ENCODE data around the gene TP53RK.

GRCh38 chr20:46710153-46710913 is 21.1 kb upstream of the TP53RK start:
- TF ChIP-seq, protein P1, sequence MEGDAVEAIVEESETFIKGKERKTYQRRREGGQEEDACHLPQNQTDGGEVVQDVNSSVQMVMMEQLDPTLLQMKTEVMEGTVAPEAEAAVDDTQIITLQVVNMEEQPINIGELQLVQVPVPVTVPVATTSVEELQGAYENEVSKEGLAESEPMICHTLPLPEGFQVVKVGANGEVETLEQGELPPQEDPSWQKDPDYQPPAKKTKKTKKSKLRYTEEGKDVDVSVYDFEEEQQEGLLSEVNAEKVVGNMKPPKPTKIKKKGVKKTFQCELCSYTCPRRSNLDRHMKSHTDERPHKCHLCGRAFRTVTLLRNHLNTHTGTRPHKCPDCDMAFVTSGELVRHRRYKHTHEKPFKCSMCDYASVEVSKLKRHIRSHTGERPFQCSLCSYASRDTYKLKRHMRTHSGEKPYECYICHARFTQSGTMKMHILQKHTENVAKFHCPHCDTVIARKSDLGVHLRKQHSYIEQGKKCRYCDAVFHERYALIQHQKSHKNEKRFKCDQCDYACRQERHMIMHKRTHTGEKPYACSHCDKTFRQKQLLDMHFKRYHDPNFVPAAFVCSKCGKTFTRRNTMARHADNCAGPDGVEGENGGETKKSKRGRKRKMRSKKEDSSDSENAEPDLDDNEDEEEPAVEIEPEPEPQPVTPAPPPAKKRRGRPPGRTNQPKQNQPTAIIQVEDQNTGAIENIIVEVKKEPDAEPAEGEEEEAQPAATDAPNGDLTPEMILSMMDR (IDR thresholded peaks at IDR 0.05), result no peak
- no peak for TF ChIP-seq POLR2A (IDR thresholded peaks at IDR 0.05)
- no peak for TF ChIP-seq POLR2AphosphoS5 (IDR thresholded peaks at IDR 0.05)
